Panc1 (cell line): Measurements from ENCODE around the gene MYO18A. TPM values are rescaled to one million over a fixed set of nuclear protein-coding genes. Genes with fewer than 3 reads are reported as not detected.

Experiments used
- ATAC-seq: fragments of 200-7000 bp; cut with Tn5 transposase; 2 replicates; pipeline ENCODE4 v1.9.1; 2020; ENCODE audit warnings: mild to moderate bottlenecking, moderate library complexity
- BruUV-seq: library from RNA; stranded (reverse); fragments of 400-500 nt; replicated peaks from 2 replicates; lab custom pipeline; 2021; lab: Mats Ljungman, UMichigan
- CTCF ChIA-PET: fragments of 300-600 bp; sonication (Branson Sonifier 250); formaldehyde crosslinking; loops from one replicate; lab custom pipeline; 2022; ENCODE audit warnings: antibody characterized with exemption; lab: Charles Lee
- POLR2A ChIA-PET: fragments of 300-600 bp; sonication (Branson Sonifier 250); formaldehyde crosslinking; loops from one replicate; lab custom pipeline; 2022; ENCODE audit warnings: antibody characterized with exemption; lab: Charles Lee
- DNase-seq: peaks from one replicate; pipeline ENCODE4 v3.0.0-alpha.2; 2010; ENCODE audit warnings: low read depth, low spot score
- H3K27ac ChIP-seq: 2 replicates; pipeline ENCODE4 v1.5.1; 2011; ENCODE audit warnings: mild to moderate bottlenecking, low read length, inconsistent platforms
- H3K27me3 ChIP-seq: fragments of 200-500 bp; sonication (Bioruptor generic); 2 replicates; pipeline ENCODE4 v1.6.0; 2014; ENCODE audit warnings: low read length, inconsistent platforms; ENCODE audit not compliant: control insufficient read depth, insufficient read depth
- H3K36me3 ChIP-seq: fragments of 200-500 bp; sonication (Bioruptor generic); 2 replicates; pipeline ENCODE4 v1.5.1; 2014; ENCODE audit warnings: inconsistent platforms, mild to moderate bottlenecking, low read length, moderate library complexity; ENCODE audit not compliant: control insufficient read depth, insufficient read depth
- H3K4me1 ChIP-seq: 2 replicates; pipeline ENCODE4 v1.5.1; 2011; ENCODE audit warnings: inconsistent platforms, mild to moderate bottlenecking, low read length, moderate library complexity; ENCODE audit not compliant: control insufficient read depth, insufficient read depth
- H3K4me3 ChIP-seq, 2 experiments: 2 replicates each; pipeline ENCODE4 v1.5.1; 2011 to 2012; ENCODE audit warnings: low read depth in 2 of 2, low read length in 2 of 2, mild to moderate bottlenecking in 2 of 2, inconsistent platforms in 1 of 2, moderate library complexity in 1 of 2
- H3K9me3 ChIP-seq: fragments of 200-500 bp; sonication (Bioruptor generic); 2 replicates; pipeline ENCODE4 v1.5.1; 2014; ENCODE audit warnings: low read depth, mild to moderate bottlenecking, inconsistent platforms, low read length, moderate library complexity; ENCODE audit not compliant: control insufficient read depth, insufficient read depth
- POLR2AphosphoS5 ChIP-seq: IDR thresholded peaks from 2 replicates; pipeline ENCODE4 v1.6.1; 2012; ENCODE audit warnings: mild to moderate bottlenecking, low read depth, low read length, moderate library complexity
- SIN3A ChIP-seq: IDR thresholded peaks from 2 replicates; pipeline ENCODE4 v1.6.1; 2012; ENCODE audit warnings: low read depth, mild to moderate bottlenecking, low read length, moderate library complexity, borderline replicate concordance; ENCODE audit not compliant: insufficient read depth
- TCF7L2 ChIP-seq: IDR thresholded peaks from 2 replicates; pipeline ENCODE4 v1.6.1; 2011; ENCODE audit warnings: mild to moderate bottlenecking, low read depth, low read length, inconsistent platforms
- in situ Hi-C: cut with HindIII; loops from 2 replicates; pipeline ENCODE4 v1.10.0; 2016; ENCODE audit warnings: low sequenced_read_pairs, low pct_unique_long_range_greater_than_20kb
- intact Hi-C: fragments of 100-400 bp; cut with micrococcal nuclease; formaldehyde crosslinking; loops from one replicate; pipeline ENCODE4 v1.10.0; 2022; ENCODE audit not compliant: unreplicated experiment
- total RNA-seq: library from RNA; stranded (reverse); gene quantifications from one replicate; pipeline ENCODE4 v1.2.1, GENCODE V29; 2021; ENCODE audit not compliant: unreplicated experiment
- TF ChIP-seq, protein P1 (sequence below), 2 experiments: IDR thresholded peaks; 2 replicates each; pipeline ENCODE4 v1.6.1; 2011 to 2012; ENCODE audit warnings: low read depth in 2 of 2, control low read depth in 1 of 2, low read length in 1 of 2, mild to moderate bottlenecking in 1 of 2, moderate library complexity in 1 of 2; ENCODE audit not compliant: insufficient read depth in 1 of 2
- TF ChIP-seq, protein P2 (sequence below): fragments of 450-650 bp; IDR thresholded peaks from 2 replicates; pipeline ENCODE4 v1.5.1; 2017; ENCODE audit warnings: mild to moderate bottlenecking

Gene MYO18A
- total RNA-seq, 1 experiment from 2014 or later: 108 TPM

DNA sequence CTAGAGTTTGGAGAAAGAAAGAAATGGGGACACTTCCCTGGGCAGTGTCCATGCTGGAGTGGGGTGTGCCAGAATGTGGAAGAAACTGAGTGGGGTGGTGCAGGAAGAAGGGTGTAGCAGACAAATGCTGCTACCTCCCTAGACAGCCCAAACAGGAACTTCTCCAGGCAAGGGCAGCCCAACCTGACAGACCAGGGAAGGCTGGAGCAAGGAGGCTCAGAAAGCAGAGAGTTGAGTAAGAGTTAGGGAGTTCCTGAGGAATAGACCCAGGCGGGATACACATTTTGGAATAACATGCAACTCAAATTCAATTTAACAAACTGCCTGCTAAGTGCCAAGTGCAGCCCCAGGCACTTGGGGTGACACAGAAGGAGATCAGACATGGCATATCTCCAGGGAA is 1.0 kb upstream of the MYO18A start:
- no peak for TF ChIP-seq POLR2AphosphoS5
- TF ChIP-seq, protein P1, sequence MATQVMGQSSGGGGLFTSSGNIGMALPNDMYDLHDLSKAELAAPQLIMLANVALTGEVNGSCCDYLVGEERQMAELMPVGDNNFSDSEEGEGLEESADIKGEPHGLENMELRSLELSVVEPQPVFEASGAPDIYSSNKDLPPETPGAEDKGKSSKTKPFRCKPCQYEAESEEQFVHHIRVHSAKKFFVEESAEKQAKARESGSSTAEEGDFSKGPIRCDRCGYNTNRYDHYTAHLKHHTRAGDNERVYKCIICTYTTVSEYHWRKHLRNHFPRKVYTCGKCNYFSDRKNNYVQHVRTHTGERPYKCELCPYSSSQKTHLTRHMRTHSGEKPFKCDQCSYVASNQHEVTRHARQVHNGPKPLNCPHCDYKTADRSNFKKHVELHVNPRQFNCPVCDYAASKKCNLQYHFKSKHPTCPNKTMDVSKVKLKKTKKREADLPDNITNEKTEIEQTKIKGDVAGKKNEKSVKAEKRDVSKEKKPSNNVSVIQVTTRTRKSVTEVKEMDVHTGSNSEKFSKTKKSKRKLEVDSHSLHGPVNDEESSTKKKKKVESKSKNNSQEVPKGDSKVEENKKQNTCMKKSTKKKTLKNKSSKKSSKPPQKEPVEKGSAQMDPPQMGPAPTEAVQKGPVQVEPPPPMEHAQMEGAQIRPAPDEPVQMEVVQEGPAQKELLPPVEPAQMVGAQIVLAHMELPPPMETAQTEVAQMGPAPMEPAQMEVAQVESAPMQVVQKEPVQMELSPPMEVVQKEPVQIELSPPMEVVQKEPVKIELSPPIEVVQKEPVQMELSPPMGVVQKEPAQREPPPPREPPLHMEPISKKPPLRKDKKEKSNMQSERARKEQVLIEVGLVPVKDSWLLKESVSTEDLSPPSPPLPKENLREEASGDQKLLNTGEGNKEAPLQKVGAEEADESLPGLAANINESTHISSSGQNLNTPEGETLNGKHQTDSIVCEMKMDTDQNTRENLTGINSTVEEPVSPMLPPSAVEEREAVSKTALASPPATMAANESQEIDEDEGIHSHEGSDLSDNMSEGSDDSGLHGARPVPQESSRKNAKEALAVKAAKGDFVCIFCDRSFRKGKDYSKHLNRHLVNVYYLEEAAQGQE (IDR thresholded peaks at IDR 0.05; ENCODE audit: insufficient read depth in 1 of 2, low read depth in 2 of 2, low read length in 1 of 2): no peak
- ATAC-seq: no peak
- Histone ChIP-seq H3K27me3 (no peaks in the 10 kb centered on the region), H3K4me3 (no peak overlapping the region; a peak in 1 of 4 replicates), H3K36me3 (no peaks in the 10 kb centered on the region), H3K9me3 (no peaks in the 10 kb centered on the region), H3K27ac (peak overlapping the region; percentile 81), H3K4me1 (peaks cover 30% of the 10 kb centered on the region)
- DNase-seq: no peak
- POLR2A ChIA-PET: no interaction called here
- BruUV-seq: TSS peak; percentile 79
- in situ Hi-C loops (no loop called here), intact Hi-C loops (loop anchor here (2.0 kb wide), 1 partner anchor 32 kb away; no protein-coding TSS in a partner anchor)
- CTCF ChIA-PET: interaction anchor here (2.2 kb wide), 1 partner anchor 36 kb away, joined by 6 read pairs; no protein-coding TSS in a partner anchor

DNA sequence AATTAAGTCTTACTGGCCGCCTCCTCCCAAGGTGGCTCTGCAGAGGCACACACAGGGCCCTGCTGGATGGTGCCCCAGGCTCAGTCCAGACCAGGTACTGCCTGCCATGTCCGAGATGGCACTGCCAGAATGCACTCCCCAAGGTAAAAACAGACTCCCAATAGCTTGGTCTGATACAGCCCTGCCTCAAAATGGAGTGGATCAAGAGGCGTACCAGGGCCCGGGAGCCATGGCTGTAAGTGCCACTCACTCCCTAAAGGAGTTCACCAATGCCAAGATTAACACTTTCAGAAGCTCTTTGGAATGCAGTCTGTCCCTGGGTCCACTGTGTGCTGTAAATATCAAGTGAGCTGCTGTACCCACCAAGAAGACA is 576 bp upstream of the MYO18A start:
- Histone ChIP-seq H3K4me1 (peaks cover 34% of the 10 kb centered on the region), H3K36me3 (no peaks in the 10 kb centered on the region), H3K27ac (peak overlapping the region; percentile 81), H3K9me3 (no peaks in the 10 kb centered on the region), H3K27me3 (no peaks in the 10 kb centered on the region), H3K4me3 (peak overlapping the region; percentile 54 to 65)
- intact Hi-C loops: loop anchor here (1.0 to 2.0 kb wide), 2 partner anchors 32 to 39 kb away; no protein-coding TSS in a partner anchor
- DNase-seq: no peak
- ChIA-PET CTCF (interaction anchor here (0.6 to 5.6 kb wide), 5 partner anchors 21 to 425 kb away, joined by 5 to 97 read pairs (median 6); no protein-coding TSS in a partner anchor), POLR2A (interaction anchor here (1.0 kb wide), 1 partner anchor 24 kb away, joined by 8 read pairs; no protein-coding TSS in a partner anchor)
- no peak for ATAC-seq
- in situ Hi-C loops: no loop called here
- TF ChIP-seq, protein P1 (IDR thresholded peaks at IDR 0.05; ENCODE audit: insufficient read depth in 1 of 2, low read depth in 2 of 2, low read length in 1 of 2): no peak
- TF ChIP-seq, protein P2, sequence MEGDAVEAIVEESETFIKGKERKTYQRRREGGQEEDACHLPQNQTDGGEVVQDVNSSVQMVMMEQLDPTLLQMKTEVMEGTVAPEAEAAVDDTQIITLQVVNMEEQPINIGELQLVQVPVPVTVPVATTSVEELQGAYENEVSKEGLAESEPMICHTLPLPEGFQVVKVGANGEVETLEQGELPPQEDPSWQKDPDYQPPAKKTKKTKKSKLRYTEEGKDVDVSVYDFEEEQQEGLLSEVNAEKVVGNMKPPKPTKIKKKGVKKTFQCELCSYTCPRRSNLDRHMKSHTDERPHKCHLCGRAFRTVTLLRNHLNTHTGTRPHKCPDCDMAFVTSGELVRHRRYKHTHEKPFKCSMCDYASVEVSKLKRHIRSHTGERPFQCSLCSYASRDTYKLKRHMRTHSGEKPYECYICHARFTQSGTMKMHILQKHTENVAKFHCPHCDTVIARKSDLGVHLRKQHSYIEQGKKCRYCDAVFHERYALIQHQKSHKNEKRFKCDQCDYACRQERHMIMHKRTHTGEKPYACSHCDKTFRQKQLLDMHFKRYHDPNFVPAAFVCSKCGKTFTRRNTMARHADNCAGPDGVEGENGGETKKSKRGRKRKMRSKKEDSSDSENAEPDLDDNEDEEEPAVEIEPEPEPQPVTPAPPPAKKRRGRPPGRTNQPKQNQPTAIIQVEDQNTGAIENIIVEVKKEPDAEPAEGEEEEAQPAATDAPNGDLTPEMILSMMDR: no peak
- TF ChIP-seq TCF7L2: no peak
- TF ChIP-seq POLR2AphosphoS5: no peak
- TF ChIP-seq SIN3A: no peak
- BruUV-seq: no TSS peak
